IMR-90 (cell line): ENCODE results near the gene TMEM240.

Experiments
- BHLHE40 ChIP-seq: fragments of 150-350 bp; IDR thresholded peaks from 2 replicates; pipeline ENCODE4 v1.6.1; 2016; ENCODE audit warnings: mild to moderate bottlenecking, low read depth, low read length
- CEBPB ChIP-seq: IDR thresholded peaks from 2 replicates; pipeline ENCODE4 v1.6.1; 2012; ENCODE audit warnings: low read depth, low read length, improper control_type of control experiment
- CTCF ChIP-seq: conservative IDR thresholded peaks from 2 replicates; pipeline ENCODE4 v1.5.1; 2012; ENCODE audit warnings: mild to moderate bottlenecking, low read depth, low read length, improper control_type of control experiment
- ELK1 ChIP-seq: fragments of 150-350 bp; IDR thresholded peaks from 2 replicates; pipeline ENCODE4 v1.6.1; 2016; ENCODE audit warnings: low read depth, mild to moderate bottlenecking, low read length, moderate library complexity, borderline replicate concordance
- FOS ChIP-seq: fragments of 150-350 bp; IDR thresholded peaks from 2 replicates; pipeline ENCODE4 v1.6.1; 2016; ENCODE audit warnings: low read depth, low read length
- MAFK ChIP-seq: IDR thresholded peaks from 2 replicates; pipeline ENCODE4 v1.6.1; 2012; ENCODE audit warnings: low read depth, low read length, improper control_type of control experiment
- MAZ ChIP-seq: IDR thresholded peaks from 2 replicates; pipeline ENCODE4 v1.6.1; 2012; ENCODE audit warnings: low read depth, mild to moderate bottlenecking, low read length, improper control_type of control experiment, moderate library complexity, borderline replicate concordance
- MXI1 ChIP-seq: IDR thresholded peaks from 2 replicates; pipeline ENCODE4 v1.6.1; 2012; ENCODE audit warnings: low read depth, mild to moderate bottlenecking, low read length, moderate library complexity, borderline replicate concordance
- NFE2L2 ChIP-seq: fragments of 150-350 bp; IDR thresholded peaks from 2 replicates; pipeline ENCODE4 v1.6.1; 2016; ENCODE audit warnings: low read depth, mild to moderate bottlenecking, low read length
- POLR2A ChIP-seq: IDR thresholded peaks from 2 replicates; pipeline ENCODE4 v1.6.1; 2012; ENCODE audit warnings: mild to moderate bottlenecking, low read depth, low read length
- RAD21 ChIP-seq: IDR thresholded peaks from 2 replicates; pipeline ENCODE4 v1.6.1; 2012; ENCODE audit warnings: low read length, improper control_type of control experiment
- RCOR1 ChIP-seq: IDR thresholded peaks from 2 replicates; pipeline ENCODE4 v1.6.1; 2012; ENCODE audit warnings: mild to moderate bottlenecking, low read length, improper control_type of control experiment; ENCODE audit not compliant: insufficient replicate concordance
- SMC3 ChIP-seq: fragments of 150-350 bp; IDR thresholded peaks from 2 replicates; pipeline ENCODE4 v1.6.1; 2016; ENCODE audit warnings: low read depth, mild to moderate bottlenecking, antibody characterized with exemption, low read length, moderate library complexity
- USF2 ChIP-seq: fragments of 150-350 bp; IDR thresholded peaks from 2 replicates; pipeline ENCODE4 v1.6.1; 2017; ENCODE audit warnings: mild to moderate bottlenecking, antibody characterized with exemption, low read length, low read depth

GRCh38 chr1:1567891-1568291 is 27.5 kb upstream of the TMEM240 start:
- TF ChIP-seq CTCF (no peak), RAD21 (no peak), SMC3 (no peak), MAFK (no peak), MAZ (no peak), POLR2A (no peak), CEBPB (no peak), BHLHE40 (no peak), RCOR1 (no peak), USF2 (no peak), ELK1 (no peak), NFE2L2 (no peak), FOS (no peak), MXI1 (no peak)
